ENCODE measurements around the gene PANX3.
A peak's percentile ranks its signal among the peaks of the same experiment; 100 is the strongest.

PANX3 gene

DNA sequence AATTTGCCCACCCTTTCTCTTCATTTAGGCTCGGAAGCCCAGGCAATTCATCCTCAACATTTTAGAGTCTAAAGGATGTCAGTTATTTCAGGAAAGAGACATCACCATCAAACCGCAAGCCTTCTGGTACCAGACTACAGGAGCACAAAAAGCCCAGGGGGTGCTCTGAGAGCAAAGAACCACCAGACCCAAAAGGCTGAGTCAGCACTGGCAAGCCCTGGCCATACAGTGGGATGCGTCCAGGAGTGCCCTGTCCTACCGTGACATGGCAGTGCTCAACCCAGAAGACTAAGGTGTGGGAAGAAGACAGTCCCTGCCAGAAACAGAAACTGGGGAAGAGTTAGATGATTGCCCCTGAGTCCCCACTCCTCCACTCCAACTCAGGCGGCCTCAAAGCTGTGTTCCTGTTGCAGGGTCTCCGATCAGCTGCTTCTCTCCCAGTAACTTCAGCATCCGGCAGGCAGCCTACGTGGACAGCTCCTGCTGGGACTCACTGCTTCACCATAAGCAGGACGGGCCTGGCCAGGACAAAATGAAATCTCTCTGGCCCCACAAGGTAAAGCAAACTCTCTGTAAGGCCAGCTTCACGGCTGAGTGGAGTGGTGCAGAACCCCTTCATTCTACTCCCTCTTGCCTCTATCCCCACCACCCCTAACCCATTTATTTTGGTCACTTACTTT, 1.5 kb downstream of the PANX3 start:
- no peak for DNase-seq (ENCODE audit: low read depth in 2 of 2)

DNA sequence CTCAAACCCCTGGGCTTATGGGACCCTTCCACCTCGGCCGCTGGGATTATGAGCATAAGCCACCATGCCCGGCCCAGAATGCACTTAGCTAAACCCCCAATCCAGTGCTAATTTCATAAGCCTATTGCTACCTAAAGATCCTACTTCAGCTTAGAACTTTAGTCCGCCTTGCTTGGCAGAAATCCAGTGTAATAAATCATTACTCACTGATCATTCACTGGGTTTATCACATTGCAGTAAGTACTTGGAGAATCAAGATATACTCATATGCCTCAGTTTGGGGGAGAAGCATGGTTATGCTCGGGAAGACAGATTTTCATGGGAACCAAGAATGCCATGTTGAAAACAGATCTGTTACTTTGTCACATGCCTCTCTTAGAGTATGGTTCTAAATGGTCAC, 7.6 kb downstream of the PANX3 start:
- DNase-seq (ENCODE audit: low read depth in 2 of 2), result no peak

DNA sequence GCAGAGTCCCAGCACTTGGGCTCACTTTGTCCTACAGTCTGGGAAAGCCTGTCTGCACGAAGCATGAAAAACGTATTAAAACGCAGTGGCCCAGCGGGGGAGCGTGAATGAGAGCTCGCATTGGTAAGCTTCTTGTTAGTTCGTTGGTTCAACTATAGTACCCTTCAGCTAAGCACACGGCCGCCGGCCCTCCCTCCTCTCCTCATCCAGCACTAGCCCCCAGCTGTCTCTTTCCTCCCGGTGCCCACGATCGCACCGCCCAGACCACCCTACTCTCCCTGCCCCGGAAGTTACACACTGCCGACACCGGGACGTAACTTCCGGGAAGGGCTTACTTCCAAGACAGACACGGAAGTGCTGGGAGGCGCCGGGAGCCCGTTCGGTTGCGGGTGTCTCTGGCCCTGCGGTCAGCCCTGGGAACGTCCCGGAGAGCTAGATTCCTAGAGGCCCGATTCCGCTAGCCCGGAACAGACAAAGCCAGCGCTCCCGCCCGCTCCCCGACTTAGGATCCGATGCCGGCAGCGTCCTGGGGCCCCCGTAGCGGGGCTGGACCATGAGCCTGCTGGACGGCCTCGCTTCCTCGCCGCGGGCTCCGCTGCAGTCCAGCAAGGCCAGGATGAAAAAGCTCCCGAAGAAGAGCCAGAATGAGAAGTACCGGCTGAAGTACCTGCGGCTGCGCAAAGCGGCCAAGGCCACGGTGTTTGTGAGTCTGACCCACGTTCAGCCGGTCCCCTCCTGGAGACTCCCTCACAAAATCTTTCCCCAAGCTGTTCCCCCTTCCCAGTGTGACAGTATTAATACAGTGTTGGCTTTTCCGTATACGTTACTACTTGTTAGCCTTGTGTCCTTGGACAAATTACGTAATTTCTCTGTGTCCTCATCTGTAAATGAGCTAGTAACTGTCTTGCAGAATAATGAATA, 11.6 kb downstream of the PANX3 start, which contains the start of gene TBRG1:
TBRG1 (plus strand) TSS at position 334 of the 921 bp plus-strand sequence; CDS start at position 554, 220 bp downstream.
- peak; percentile 70 to 75 for DNase-seq (ENCODE audit: low read depth in 2 of 2)

DNA sequence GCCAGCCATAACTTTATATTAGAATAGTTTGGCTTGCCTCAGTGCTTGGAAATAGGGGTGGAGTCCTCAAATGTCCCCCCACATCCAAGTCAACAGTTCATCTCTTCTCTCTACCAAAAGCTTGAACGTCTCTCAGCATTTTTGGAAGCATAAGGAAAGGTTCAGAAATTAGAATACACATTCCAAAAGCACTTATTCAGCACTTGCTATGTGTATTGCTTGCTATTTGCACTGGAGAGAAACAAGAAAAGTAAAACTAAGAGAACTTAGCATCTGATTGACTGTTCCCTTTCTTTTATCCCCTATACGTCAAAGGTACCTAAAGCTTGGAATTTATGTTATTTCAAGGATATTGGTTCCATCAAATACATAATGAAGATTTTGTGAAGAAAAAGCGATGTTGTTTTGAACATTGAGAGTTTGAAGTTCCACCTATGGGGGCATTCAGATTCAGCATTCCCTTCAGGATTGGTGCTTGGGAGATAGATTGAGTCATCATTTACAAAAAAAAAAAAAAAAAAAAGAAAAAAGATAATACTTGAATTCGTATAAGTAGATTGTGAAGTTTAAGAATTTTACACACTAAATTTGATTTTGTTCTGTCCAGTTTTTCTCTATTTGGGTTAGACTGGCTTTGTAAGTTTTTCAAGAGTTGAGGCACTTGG, 12.8 kb downstream of the PANX3 start:
- DNase-seq (ENCODE audit: low read depth in 2 of 2), result no peak

DNA sequence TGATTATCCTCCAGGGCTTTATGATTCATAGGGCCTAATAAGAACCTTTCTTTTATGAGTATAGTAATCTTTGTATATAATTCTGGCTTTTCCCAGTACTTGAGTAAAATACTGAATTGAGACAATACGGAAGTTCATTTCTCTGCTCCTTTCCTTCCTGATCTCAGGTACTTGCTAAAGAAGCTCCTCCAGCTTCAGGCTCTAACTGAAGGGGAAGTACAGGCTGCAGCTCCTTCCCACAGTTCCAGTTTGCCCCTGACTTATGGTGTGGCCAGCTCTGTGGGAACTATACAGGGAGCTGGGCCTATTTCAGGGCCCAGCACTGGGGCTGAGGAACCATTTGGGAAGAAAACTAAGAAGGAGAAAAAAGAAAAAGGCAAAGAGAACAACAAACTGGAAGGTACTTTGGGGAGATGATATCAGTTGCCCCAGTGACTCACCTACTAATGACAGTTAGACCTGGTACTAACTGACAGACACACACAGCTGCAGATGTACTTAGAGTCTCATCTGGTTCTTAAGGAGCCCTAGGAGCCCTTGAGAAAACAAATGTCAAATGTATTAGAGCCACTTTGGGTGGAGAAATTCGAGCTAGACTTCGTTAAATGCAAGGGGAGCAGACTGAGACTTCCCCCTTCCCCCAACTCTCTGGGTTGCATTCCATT, 14.4 kb downstream of the PANX3 start:
- DNase-seq (ENCODE audit: low read depth in 2 of 2), result no peak

DNA sequence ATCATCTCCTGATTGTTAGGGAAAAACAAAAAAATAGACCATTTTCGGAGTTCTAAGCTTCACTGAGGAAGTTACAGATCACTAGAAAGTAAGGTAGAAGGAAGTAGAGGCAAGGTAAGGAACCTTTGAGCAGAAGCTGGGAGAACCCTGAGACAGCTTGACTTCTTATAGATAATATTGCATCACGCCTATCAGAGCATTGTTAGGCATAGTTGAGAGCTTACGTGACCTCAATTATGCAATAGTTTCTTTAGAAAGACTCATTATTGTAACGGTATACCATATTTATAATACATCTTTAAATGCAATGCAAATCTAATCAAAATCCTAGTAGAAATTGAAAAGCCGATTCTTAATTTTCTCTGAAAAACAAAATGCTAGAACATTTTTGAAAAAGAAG, 16.3 kb downstream of the PANX3 start:
- no peak for DNase-seq (ENCODE audit: low read depth in 2 of 2)

DNA sequence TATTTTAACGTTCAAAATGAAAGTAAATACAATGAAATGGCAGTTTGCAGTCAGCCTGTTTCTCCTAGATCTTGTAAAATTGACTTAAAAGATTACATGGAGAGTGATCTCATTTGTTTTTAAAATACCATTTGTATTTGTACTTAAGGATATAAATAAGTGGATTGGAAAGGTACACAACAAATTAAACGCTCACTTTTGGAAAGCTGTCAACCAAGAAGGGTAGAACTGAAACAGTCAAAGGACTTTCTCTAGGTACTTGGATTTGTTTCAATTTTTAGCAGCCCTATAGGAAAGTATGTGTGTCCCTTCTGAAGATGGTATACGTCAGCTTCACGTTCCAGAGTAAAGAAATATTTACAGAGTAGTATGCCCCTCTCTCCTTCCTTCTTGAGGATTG, 18.7 kb downstream of the PANX3 start:
- no peak for DNase-seq (ENCODE audit: low read depth in 2 of 2)

DNA sequence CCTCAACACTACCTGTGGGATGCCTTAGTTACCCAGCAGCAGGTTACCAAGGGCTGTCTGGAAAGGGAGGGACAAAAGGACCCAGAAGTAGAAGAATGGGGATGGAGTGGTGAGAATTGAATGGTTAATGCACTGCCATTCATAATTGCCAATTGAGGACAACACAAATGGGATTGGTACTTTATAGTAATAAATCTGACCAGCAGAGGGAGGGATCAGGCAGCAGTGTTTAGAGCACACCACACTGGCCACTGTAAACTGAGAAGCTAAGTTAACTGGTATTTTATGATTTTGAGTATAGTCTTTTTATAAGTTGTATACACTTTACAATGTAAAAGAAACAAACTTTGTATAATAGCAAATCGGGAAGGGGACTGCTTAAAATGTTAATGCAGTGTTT, 22.1 kb downstream of the PANX3 start:
- no peak for DNase-seq (ENCODE audit: low read depth in 2 of 2)

DNA sequence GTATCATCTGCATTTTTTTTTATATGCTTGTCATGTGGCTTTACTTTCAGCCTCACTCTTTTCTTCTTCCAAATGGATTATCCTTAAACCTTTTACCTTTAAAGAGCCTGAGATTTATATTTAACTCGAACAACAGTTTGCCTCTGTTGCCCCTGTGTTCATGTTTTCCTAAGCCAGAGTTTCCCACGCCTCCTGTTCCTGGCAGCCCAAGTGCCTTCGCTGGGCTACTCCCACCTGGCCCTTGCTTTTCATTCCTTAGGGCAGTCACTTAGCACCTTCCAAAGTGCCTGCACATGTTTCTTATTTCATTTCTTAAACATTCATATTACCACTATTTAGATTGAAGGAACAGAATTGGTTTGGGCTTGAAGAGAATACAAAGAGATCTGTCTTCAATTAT, 24.7 kb downstream of the PANX3 start:
- DNase-seq (ENCODE audit: low read depth in 2 of 2), result no peak

DNA sequence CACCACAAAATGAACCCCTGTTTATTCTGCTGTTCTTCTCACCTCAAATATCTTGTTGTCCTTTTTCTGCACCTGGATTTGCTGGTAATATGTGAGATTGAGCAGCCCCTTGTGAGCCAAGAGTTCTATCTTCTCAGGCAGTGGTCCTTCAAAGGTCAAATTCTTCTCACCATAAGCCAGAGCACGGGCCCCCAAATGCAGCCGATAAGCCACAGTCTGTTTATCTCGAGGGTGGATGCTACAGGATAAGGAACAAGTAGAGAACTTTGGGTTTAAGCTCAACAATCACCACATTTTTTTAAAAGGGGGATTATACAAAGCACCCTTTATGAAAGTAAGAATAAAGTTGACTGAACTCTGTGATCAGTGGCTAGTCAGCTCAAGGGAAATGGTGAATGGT, 27.3 kb downstream of the PANX3 start:
- DNase-seq (ENCODE audit: low read depth in 2 of 2), result no peak

DNA sequence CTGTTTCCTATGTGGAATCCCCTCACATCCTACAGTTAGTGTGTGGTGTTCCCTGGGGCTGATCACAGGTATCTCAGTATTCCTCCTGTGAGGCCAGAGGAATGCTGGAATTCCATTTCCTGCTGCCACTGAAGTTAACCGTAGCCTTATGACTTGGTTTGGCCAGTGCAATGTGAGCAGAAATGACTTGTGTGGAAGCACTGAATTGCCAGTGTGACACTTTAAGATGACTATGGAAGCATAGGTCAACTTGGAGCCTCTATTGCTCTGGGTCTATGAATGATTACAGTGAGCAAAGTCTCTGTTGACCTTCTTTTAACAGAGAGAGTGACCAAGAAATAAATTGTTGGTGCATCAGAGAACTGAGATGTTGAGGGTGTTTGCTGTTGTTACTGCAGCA, 28.0 kb downstream of the PANX3 start:
- no peak for DNase-seq (ENCODE audit: low read depth in 2 of 2)

DNA sequence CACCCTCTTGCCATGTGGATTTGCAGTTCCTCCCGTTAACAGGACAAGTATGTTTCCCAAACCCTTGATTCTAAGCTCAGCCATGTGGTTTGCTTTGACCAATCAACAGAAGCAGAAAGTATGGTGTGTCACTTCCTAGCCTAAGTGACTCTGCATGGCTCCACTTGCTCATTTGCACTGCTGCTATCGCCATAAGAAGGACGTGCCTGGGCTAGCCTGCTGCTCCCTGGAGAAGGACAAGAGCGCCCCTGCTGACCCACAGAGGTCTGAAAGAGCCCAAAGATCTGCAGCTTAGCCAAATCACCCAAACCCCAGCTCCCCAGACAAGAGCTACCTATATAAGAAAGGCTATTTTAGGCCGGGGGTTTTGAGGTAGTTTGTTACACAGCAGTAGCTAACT, 29.4 kb downstream of the PANX3 start:
- no peak for DNase-seq (ENCODE audit: low read depth in 2 of 2)

DNA sequence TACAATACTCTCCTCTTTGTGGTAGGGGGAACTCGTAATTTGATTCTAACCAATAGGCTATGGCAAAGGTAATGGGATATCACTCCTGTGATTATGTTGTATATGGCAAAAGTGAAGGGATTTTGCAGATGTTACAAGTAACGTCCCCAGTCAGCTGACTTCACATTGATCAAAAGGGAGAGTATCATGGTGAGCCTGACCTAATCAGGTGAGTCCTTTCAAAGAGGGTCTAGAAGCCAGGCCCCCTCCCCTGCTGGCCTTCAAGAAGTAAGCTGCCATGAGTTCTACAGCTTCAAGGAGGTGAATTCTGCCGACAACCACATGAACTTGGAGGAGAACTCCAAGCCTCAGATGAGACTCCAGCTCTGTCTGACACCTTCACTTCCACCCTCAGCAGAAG, 31.4 kb downstream of the PANX3 start:
- no peak for DNase-seq (ENCODE audit: low read depth in 2 of 2)

DNA sequence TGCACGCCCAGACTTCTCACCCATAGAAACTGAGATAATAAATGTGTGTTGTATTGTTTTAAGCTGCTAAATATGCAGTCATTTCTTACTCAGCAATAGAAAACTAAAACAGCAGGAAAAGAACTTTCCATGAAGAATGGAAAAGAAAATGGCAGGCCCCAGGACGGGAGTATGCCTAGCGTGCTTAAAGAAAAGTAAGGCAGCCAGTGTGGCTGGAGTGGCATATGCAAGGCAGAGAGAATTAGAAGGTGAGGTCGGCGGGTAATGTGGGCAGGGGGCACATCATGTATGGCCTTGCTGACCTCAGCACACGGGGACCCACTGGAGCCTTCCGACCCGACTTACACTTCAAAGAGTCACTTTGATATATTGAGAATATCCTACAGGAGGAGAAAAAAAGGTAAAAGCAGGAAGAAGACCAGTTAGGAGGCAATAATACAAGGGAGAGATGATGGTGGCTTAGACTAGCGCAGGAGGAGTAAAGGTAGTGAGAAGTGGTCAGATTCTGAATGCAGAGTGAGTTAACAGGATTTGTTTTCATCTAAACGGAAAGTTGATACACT, 31.9 kb downstream of the PANX3 start:
- no peak for DNase-seq (ENCODE audit: low read depth in 2 of 2)

DNA sequence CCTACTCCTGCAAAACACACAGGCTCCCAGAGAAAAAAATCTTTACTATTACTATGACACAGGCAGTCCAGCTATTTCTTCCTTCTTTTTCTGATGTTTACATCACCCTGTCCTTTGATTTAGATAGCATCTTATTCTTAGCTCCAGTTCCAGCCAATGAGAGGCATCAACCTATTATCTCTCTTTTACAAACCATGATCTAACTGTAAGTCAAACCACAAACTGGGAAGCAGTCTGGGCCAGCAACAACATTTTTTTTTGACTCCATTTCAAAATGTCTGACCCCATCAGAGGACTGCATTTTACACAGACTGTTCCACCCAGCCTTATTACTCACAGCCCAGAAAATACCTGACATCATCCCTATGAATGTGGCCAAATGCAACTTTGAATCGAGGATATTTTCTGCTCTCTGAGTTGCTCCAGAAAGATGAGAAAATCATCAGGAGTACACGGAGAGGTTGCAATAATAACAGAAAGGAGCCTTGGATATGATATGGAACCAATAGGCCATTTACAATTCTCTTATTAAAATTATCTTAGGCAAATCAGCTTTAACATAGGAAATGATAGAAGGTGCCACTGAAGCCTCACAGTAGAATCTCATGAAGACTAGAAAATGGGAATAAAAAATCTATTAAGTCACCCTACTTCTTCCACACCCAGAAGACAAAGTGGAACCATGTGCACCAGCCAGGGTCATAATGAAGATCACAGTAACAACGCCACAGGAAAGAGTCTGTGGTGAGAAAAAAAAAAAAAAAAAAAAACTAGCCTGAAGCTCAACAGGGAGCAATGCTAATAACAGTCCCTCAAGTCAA, 32.6 kb downstream of the PANX3 start:
- DNase-seq (ENCODE audit: low read depth in 2 of 2), result no peak

DNA sequence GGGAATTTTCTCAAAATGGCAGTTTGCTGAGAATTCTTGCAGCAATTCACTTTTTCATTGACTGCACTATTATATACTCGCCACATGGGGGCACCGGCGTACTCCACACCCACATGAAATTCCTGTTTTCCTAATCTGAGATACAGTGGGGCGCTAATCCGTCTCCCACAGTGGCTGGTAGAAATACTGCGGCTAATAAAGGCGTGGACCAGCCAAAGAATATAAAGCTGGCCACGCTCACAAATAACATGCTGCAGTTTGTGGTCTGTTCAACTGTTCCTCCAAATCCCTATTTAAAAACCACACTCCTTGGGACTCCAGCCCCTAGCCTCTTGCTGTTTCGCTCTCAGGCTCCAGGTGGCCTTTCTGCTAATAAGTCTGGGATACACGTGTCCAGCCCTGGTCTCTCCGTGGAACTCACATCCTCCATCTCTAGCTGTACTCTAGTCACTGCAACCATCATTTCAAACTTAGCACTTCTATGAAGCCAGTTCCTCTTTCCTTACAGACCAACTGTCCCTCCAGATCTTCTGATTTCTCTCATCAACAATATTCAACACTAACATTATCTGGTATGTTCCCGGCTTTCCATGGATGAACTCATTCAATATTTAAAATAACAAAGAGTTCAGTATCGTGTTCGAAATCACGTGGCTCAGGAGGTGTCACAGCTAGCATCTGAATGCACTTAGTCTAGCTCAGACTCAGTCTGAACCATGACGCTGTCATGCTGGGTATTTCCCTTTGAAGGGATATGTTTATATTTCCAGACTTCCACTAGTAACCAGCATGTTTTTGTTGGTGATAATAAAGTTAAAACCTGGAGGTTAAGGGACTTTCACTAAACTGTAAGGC, 33.4 kb downstream of the PANX3 start:
- no peak for DNase-seq (ENCODE audit: low read depth in 2 of 2)

DNA sequence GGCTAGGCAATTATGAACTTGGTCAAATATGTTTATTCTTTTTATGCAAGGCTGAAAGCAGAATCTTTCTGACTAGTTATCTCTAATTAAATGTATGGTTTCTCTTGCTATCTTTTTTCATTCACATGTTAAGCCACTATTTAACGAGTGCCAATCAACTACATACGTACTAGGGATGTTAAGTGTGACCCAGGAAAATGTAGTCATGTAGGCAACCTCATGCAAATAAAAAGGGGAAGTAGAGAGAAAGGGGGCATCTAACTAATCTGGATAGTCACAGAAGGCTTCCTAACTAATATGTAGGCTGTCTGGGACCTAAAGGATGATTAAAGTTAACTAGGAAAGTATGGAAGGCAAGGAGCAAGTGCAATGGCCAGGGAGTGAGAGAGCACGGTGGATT, 34.9 kb downstream of the PANX3 start:
- DNase-seq (ENCODE audit: low read depth in 2 of 2), result no peak

DNA sequence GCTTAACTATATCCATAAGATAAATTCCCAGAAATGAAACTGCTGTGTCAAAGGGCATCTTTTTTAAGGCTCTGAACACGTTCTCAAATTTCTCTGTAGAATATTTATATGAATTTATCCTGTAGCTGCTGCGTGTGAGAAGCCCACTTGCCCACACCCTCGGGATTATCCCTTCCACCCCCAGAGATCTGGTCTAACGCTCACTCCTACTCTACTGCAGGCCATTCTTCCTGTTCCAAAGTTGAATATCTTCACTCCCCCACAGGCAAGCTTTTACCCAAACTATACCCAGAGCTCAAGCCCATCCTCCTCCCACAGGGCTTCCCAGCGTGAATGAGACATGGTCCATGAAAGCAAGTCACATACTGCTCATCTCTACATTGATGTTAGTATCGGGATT, 37.4 kb downstream of the PANX3 start:
- DNase-seq (ENCODE audit: low read depth in 2 of 2), result no peak

DNA sequence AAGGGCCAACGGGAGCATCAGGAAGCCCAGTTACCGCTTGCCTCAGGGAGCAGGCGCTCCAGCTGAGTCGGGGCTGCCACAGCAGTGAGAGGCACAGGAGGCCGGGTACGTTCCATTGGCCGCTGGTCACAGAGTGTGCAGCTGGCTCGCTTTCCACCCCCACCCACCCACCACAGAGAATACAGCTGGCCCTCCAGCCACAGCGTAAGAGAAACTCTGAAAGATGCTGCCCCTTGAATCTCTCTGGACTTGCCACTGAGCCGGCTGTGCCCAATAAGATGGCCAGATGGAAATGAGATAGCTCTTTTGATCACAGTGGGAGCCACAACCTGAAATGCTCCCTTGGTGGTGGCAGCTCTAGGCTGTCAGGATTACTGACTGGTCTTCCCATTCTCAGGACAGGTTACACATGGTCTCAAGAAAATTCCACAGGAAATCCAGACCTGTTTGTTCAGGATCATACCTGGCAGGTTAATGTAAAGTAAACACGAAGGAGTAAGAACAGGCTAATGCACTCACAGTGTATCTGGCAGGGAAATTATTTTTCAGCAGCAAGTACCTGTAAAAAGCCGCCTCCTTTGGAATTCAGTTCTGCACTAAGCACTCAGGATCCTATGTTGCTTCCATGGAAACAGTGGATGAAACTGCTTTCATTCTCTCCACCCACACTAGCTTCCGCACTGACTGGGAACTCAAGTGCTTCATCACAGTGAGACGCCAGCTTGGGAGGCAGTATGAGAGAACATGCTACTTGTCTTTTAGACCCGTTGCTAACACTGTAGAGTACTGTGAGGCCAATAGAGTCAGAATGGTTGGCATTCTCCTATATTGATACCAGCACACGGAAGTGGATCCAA, 45.8 kb downstream of the PANX3 start:
- DNase-seq (ENCODE audit: low read depth in 2 of 2), result no peak

Measured in stimulated activated CD4-positive, alpha-beta T cell treated with anti-CD3 and anti-CD28 coated beads, Interleukin-15, amount 100 ng/mL, for 48 hours (primary cell).